Right lobe of liver (tissue), 6 donors: ENCODE results near the gene FASTK. TPM values are rescaled to one million over a fixed set of nuclear protein-coding genes. Genes with fewer than 3 reads are reported as not detected.

Experiments used
- ATAC-seq, 4 donors: fragments of 200-7000 bp; cut with Tn5 transposase; one replicate each; pipeline ENCODE4 v1.9.1; 2020; ENCODE audit warnings: mild to moderate bottlenecking in 4 of 4, moderate library complexity in 4 of 4
- DNase-seq, 3 donors: peaks; one replicate each; pipeline ENCODE4 v3.0.0-alpha.2; 2020
- H3K27ac ChIP-seq, 3 donors: fragments of 200-600 bp; one replicate each; pipeline ENCODE4 v1.8.0; 2022
- H3K27me3 ChIP-seq, 2 donors: fragments of 200-600 bp; one replicate each; pipeline ENCODE4 v1.8.0; 2022
- H3K36me3 ChIP-seq, 4 donors: fragments of 200-600 bp; sonication (generic) in 1 of 4; one replicate each; pipeline versions ENCODE4 v1.5.1 to v1.8.0; 2017 to 2022; ENCODE audit warnings: control low read depth in 1 of 4
- H3K4me1 ChIP-seq, 4 donors: fragments of 200-600 bp; sonication (generic) in 1 of 4; one replicate each; pipeline versions ENCODE4 v1.5.1 to v1.8.0; 2017 to 2022; ENCODE audit warnings: control low read depth in 1 of 4
- H3K4me3 ChIP-seq, 3 donors: fragments of 200-600 bp; one replicate each; pipeline ENCODE4 v1.8.0; 2022
- H3K9me3 ChIP-seq, 4 donors: fragments of 200-600 bp; sonication (generic) in 1 of 4; one replicate each; pipeline versions ENCODE4 v1.5.1 to v1.8.0; 2017 to 2022; ENCODE audit warnings: control low read depth in 1 of 4
- POLR2A ChIP-seq: fragments of 450-650 bp; IDR thresholded peaks from one replicate; pipeline ENCODE4 v1.6.1; 2017; ENCODE audit warnings: antibody characterized with exemption, mild to moderate bottlenecking
- WGBS: methylation state at CpG from one replicate; pipeline ENCODE4 v1.1.6; 2018; ENCODE audit warnings: low coverage, low lambda C conversion rate; ENCODE audit not compliant: insufficient coverage; ENCODE audit errors: missing lambda C conversion rate; 5-methylcytosine and 5-hydroxymethylcytosine counted together
- intact Hi-C, 2 donors: fragments of 100-400 bp; cut with DNase I; formaldehyde crosslinking; loops; one replicate each; pipeline versions ENCODE4 v1.11.2 to v1.14.1; 2022
- total RNA-seq, 6 experiments: library from RNA; depleted of rRNA in 2 of 6; stranded (reverse); fragments of >200 nt in 2 of 6; fragmentation: NEBNext Ultra II Directional in 3 of 6; extraction: Animal tissue kit (Norgen Biotek cat#: 25700) in 3 of 6; gene quantifications; one replicate each; pipeline versions ENCODE4 v1.1.0 to v1.2.4, GENCODE V29; 2016 to 2023
- TF ChIP-seq, protein P1 (sequence below), 4 donors: fragments of 200-600 bp in 3 of 4; fragments of 450-650 bp in 1 of 4; IDR thresholded peaks; one replicate each; pipeline versions ENCODE4 v1.5.1 to v1.8.0; 2016 to 2022; ENCODE audit warnings: antibody characterized with exemption in 4 of 4, mild to moderate bottlenecking in 2 of 4
- donor health status: DM: no; HTN: yes; CAD: no.
- donor health status: DM: no; HTN: no; CAD: no.
- donor health status: DM: no; HTN: no; CAD: no.
- donor health status: DM: no; HTN: yes; CAD: no.
- donor health status: DM: no; HTN: yes; CAD: no.

The FASTK gene
- total RNA-seq, 6 experiments from 2014 or later: 33.4 to 48.8 (median 43.9) TPM

GRCh38 chr7:151114151-151115090, 33.8 kb upstream of the FASTK start:
- intact Hi-C loops: loop anchor here in 1 of 2 donors (5.0 kb wide), 1 partner anchor 82 kb away; no protein-coding TSS in a partner anchor
- Histone ChIP-seq H3K4me1 (no peaks in the 10 kb centered on the region), H3K36me3 (peaks cover 0 to 13% (median 2%) of the 10 kb centered on the region in 4 donors), H3K9me3 (no peaks in the 10 kb centered on the region), H3K27me3 (no peaks in the 10 kb centered on the region), H3K27ac (no peak overlapping the region), H3K4me3 (no peak overlapping the region)
- no peak for ATAC-seq
- DNase-seq: no peak
- WGBS: 70% methylated on average over 4 of the region's 101 CpGs
- no peak for TF ChIP-seq POLR2A
- TF ChIP-seq, protein P1, sequence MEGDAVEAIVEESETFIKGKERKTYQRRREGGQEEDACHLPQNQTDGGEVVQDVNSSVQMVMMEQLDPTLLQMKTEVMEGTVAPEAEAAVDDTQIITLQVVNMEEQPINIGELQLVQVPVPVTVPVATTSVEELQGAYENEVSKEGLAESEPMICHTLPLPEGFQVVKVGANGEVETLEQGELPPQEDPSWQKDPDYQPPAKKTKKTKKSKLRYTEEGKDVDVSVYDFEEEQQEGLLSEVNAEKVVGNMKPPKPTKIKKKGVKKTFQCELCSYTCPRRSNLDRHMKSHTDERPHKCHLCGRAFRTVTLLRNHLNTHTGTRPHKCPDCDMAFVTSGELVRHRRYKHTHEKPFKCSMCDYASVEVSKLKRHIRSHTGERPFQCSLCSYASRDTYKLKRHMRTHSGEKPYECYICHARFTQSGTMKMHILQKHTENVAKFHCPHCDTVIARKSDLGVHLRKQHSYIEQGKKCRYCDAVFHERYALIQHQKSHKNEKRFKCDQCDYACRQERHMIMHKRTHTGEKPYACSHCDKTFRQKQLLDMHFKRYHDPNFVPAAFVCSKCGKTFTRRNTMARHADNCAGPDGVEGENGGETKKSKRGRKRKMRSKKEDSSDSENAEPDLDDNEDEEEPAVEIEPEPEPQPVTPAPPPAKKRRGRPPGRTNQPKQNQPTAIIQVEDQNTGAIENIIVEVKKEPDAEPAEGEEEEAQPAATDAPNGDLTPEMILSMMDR (IDR thresholded peaks at IDR 0.05): no peak

GRCh38 chr7:151113344-151114150, 32.9 kb upstream of the FASTK start:
- intact Hi-C loops: loop anchor here in 1 of 2 donors (5.0 kb wide), 1 partner anchor 81 kb away; no protein-coding TSS in a partner anchor
- Histone ChIP-seq H3K36me3 (peaks cover 0 to 4% (median under 1%) of the 10 kb centered on the region in 4 donors), H3K9me3 (no peaks in the 10 kb centered on the region), H3K4me3 (no peak overlapping the region), H3K27me3 (no peaks in the 10 kb centered on the region), H3K4me1 (no peaks in the 10 kb centered on the region), H3K27ac (no peak overlapping the region)
- TF ChIP-seq, protein P1 (IDR thresholded peaks at IDR 0.05): no peak
- TF ChIP-seq POLR2A: no peak
- DNase-seq: no peak
- no peak for ATAC-seq
- WGBS: 46% methylated on average over 3 of the region's 13 CpGs

DNA sequence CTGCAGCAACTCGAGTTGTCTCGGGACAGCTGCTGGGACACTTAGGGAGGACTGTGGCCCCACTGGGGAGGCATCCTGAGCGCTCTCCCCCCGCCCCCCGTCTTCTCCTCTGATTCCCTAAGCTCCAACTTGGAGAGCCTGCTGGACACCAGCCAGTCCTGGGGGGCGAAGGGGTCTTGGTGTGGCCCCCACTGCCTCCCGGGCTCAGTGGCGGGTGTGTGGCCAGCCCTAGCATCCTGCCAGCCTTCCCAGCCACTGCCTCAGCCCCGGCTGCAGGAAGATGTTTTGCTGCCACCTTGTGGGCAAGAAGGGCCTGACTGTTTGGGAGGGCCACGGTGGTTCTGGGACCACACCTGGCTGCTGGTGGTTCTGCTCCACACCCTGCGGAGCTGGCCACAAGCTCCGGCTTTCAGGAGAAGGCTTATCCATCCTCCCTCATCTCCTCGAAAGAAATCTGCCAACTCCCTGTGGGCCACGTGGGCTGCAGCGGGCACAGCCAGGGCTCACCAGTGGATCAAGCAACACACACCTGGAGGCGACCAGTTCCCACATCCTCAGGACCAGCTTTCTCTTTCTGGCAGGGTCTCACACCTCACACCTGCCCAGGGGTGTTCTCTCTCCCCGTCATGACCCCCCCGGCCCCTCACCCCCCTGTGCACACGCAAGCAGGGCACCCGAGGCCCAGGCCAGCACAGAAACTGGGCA, 30.5 kb upstream of the FASTK start:
- WGBS: 60% methylated on average over 3 of the region's 20 CpGs
- ATAC-seq (peak; percentile 90 to 95 (median 92)), DNase-seq (peak; percentile 77 to 81 (median 80))
- Histone ChIP-seq H3K27me3 (no peaks in the 10 kb centered on the region), H3K9me3 (no peaks in the 10 kb centered on the region), H3K4me1 (no peaks in the 10 kb centered on the region), H3K36me3 (no peaks in the 10 kb centered on the region), H3K4me3 (no peak overlapping the region), H3K27ac (no peak overlapping the region)
- no peak for TF ChIP-seq POLR2A
- TF ChIP-seq, protein P1 (IDR thresholded peaks at IDR 0.05): peak; percentile 85 to 91 (median 87)
- intact Hi-C loops: loop anchor here in 1 of 2 donors (5.0 kb wide), 1 partner anchor 79 kb away; no protein-coding TSS in a partner anchor
